GM18507 (cell line): ENCODE measurements around the gene SOX1.

Experiments used
- DNase-seq: peaks from one replicate; pipeline ENCODE4 v3.0.0; 2011; ENCODE audit warnings: low read depth; ENCODE audit not compliant: insufficient read length; ENCODE audit errors: extremely low spot score
- FAIRE-seq: peaks from 2 replicates; lab custom pipeline; 2011; peaks lifted over from hg19 to GRCh38; lab: Jason Lieb, UNC

The SOX1 gene

GRCh38 chr13:112057736-112058518, 9.0 kb upstream of the SOX1 start:
- DNase-seq (no peak), FAIRE-seq (no peak)

GRCh38 chr13:112058519-112058873, 8.5 kb upstream of the SOX1 start:
- DNase-seq (no peak), FAIRE-seq (no peak)

- no peak for DNase-seq
- no peak for FAIRE-seq
Measured at GRCh38 chr13:112058941-112059340, 8.0 kb upstream of the SOX1 start.

- FAIRE-seq, result no peak
- no peak for DNase-seq
Measured at GRCh38 chr13:112059457-112060281, 7.3 kb upstream of the SOX1 start.

- FAIRE-seq (no peak), DNase-seq (no peak)
Measured at GRCh38 chr13:112060282-112060830, 6.6 kb upstream of the SOX1 start.

- no peak for DNase-seq
- no peak for FAIRE-seq
Measured at GRCh38 chr13:112060899-112061366, 6.0 kb upstream of the SOX1 start.

- FAIRE-seq (no peak), DNase-seq (no peak)
Measured at GRCh38 chr13:112061367-112062061, 5.4 kb upstream of the SOX1 start.

- no peak for FAIRE-seq
- DNase-seq, result no peak
Measured at GRCh38 chr13:112062072-112062567, 4.8 kb upstream of the SOX1 start.

- no peak for FAIRE-seq
- no peak for DNase-seq
Measured at GRCh38 chr13:112062571-112063570, 4.1 kb upstream of the SOX1 start.

- DNase-seq (no peak), FAIRE-seq (no peak)
Measured at GRCh38 chr13:112063807-112064206, 3.1 kb upstream of the SOX1 start.

GRCh38 chr13:112064222-112064621, 2.7 kb upstream of the SOX1 start:
- DNase-seq (no peak), FAIRE-seq (no peak)

GRCh38 chr13:112065521-112065866, 1.5 kb upstream of the SOX1 start:
- DNase-seq (no peak), FAIRE-seq (no peak)

GRCh38 chr13:112065867-112066623, 904 bp upstream of the SOX1 start:
- DNase-seq, result no peak
- no peak for FAIRE-seq

- FAIRE-seq, result no peak
- DNase-seq, result no peak
Measured at GRCh38 chr13:112066624-112067004, 335 bp upstream of the SOX1 start.

- FAIRE-seq (no peak), DNase-seq (no peak)
Measured at GRCh38 chr13:112067871-112068539, 1.1 kb downstream of the SOX1 start.

GRCh38 chr13:112068540-112069060, 1.7 kb downstream of the SOX1 start:
- DNase-seq, result no peak
- FAIRE-seq, result no peak

- no peak for DNase-seq
- FAIRE-seq, result no peak
Measured at GRCh38 chr13:112069061-112069844, 2.3 kb downstream of the SOX1 start.
